Naive thymus-derived CD4-positive, alpha-beta T cell (primary cell): Measurements from ENCODE around the gene BEAN1. TPM values are rescaled to one million over a fixed set of nuclear protein-coding genes. Genes with fewer than 3 reads are reported as not detected.
A peak's percentile ranks its signal among the peaks of the same experiment; 100 is the strongest.

Experiments used
- ATAC-seq: fragments of 150-1000 bp; cut with Tn5 transposase; 2 replicates; pipeline ENCODE4 v1.10.0; 2021; ENCODE audit warnings: mild to moderate bottlenecking, moderate library complexity
- CTCF ChIA-PET: fragments of 350-600 bp; sonication (Branson Sonifier 250); formaldehyde crosslinking; loops from one replicate; lab custom pipeline; 2021; ENCODE audit warnings: antibody characterized with exemption; lab: Charles Lee
- POLR2A ChIA-PET: fragments of 350-600 bp; sonication (Branson Sonifier 250); formaldehyde crosslinking; loops from one replicate; lab custom pipeline; 2021; ENCODE audit warnings: antibody characterized with exemption, inconsistent platforms; lab: Charles Lee
- DNase-seq, 9 donors: peaks; one replicate each; pipeline versions ENCODE4 v3.0.0 to v3.0.0-alpha.2; 2020 to 2022; ENCODE audit warnings: mixed read lengths in 1 of 9
- H3K27ac ChIP-seq: one replicate; pipeline ENCODE4 v1.7.0; 2013; ENCODE audit warnings: mild to moderate bottlenecking, low read depth, low read length, moderate library complexity
- H3K27me3 ChIP-seq, 2 donors: one replicate each; pipeline ENCODE4 v1.7.0; 2013; ENCODE audit warnings: low read length in 2 of 2, mild to moderate bottlenecking in 2 of 2, moderate library complexity in 2 of 2; ENCODE audit not compliant: control insufficient read depth in 2 of 2, insufficient read depth in 2 of 2
- H3K36me3 ChIP-seq, 3 experiments: 1 replicate in 2 of 3; 2 replicates in 1 of 3; pipeline ENCODE4 v1.7.0; 2013; ENCODE audit warnings: low read length in 3 of 3, mild to moderate bottlenecking in 3 of 3, moderate library complexity in 1 of 3; ENCODE audit not compliant: insufficient read depth in 3 of 3, control insufficient read depth in 2 of 3
- H3K4me1 ChIP-seq, 2 donors: one replicate each; pipeline ENCODE4 v1.7.0; 2013; ENCODE audit warnings: low read length in 2 of 2, mild to moderate bottlenecking in 2 of 2, moderate library complexity in 1 of 2; ENCODE audit not compliant: control insufficient read depth in 2 of 2, insufficient read depth in 2 of 2
- H3K4me3 ChIP-seq: 2 replicates; pipeline ENCODE4 v1.7.0; 2013; ENCODE audit warnings: mild to moderate bottlenecking, low read length
- H3K9me3 ChIP-seq, 3 experiments: 1 replicate in 2 of 3; 2 replicates in 1 of 3; pipeline ENCODE4 v1.7.0; 2013; ENCODE audit warnings: low read length in 3 of 3; ENCODE audit not compliant: control insufficient read depth in 2 of 3
- H3K27ac Mint-ChIP-seq, 9 donors: one replicate each; pipeline ENCODE4 v1.8.0; 2020 to 2022; ENCODE audit warnings: mixed read lengths in 9 of 9, mild to moderate bottlenecking in 8 of 9, moderate library complexity in 5 of 9, inconsistent platforms in 2 of 9
- H3K27me3 Mint-ChIP-seq, 5 donors: one replicate each; pipeline ENCODE4 v1.8.0; 2021 to 2022; ENCODE audit warnings: mixed read lengths in 5 of 5, mild to moderate bottlenecking in 1 of 5
- H3K36me3 Mint-ChIP-seq, 5 donors: one replicate each; pipeline ENCODE4 v1.8.0; 2020 to 2022; ENCODE audit warnings: mixed read lengths in 5 of 5, mild to moderate bottlenecking in 3 of 5, inconsistent platforms in 1 of 5
- H3K4me1 Mint-ChIP-seq, 7 donors: one replicate each; pipeline ENCODE4 v1.8.0; 2020 to 2022; ENCODE audit warnings: mixed read lengths in 7 of 7, mild to moderate bottlenecking in 3 of 7, inconsistent platforms in 1 of 7
- H3K4me3 Mint-ChIP-seq, 10 donors: one replicate each; pipeline ENCODE4 v1.8.0; 2020 to 2022; ENCODE audit warnings: mild to moderate bottlenecking in 10 of 10, mixed read lengths in 10 of 10, moderate library complexity in 6 of 10, inconsistent platforms in 2 of 10
- H3K9me3 Mint-ChIP-seq, 11 donors: one replicate each; pipeline ENCODE4 v1.8.0; 2020 to 2022; ENCODE audit warnings: mixed read lengths in 11 of 11, mild to moderate bottlenecking in 4 of 11, inconsistent platforms in 1 of 11, moderate library complexity in 1 of 11
- intact Hi-C, 2 donors: fragments of 100-400 bp; cut with micrococcal nuclease; formaldehyde crosslinking; loops; one replicate each; pipeline ENCODE4 v1.15.1; 2023
- polyA plus RNA-seq, 2 donors: library from polyadenylated mRNA; unstranded; fragments of 300-500 nt; fragmentation: Illumina TruSeq; gene quantifications; one replicate each; pipeline ENCODE4 v1.2.3, GENCODE V29; 2021
- total RNA-seq, 6 experiments: library from RNA in 5 of 6; stranded (reverse) in 5 of 6; gene quantifications; 1 replicate in 5 of 6; 2 replicates in 1 of 6; pipeline ENCODE4 v1.2.3 and lab custom pipeline; 2021 to 2026

The BEAN1 gene
- total and polyA plus RNA-seq, 7 experiments from 2014 or later, result not detected

DNA sequence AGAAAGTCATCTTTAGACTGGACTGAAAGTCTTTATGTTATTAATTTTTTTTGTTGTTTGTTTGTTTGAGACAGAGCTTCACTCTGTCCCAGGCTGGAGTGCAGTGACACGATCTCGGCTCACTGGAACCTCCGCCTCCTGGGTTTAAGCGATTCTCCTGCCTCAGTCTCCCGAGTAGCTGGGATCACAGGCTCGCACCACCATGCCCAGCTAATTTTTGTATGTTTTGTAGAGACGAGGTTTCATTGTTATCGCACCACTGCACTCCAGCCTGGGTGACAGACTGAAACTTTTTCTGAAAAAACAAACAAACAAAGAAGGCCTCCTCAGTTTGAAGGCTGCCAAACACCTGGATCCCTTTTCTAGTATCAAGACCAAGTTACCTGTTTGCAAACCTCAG is 4.7 kb downstream of the BEAN1 start:
- H3K27ac ChIP-seq, result no peak overlapping the region
- H3K27me3 Mint-ChIP-seq, result peaks cover 40 to 59% (median 43%) of the 10 kb centered on the region in 5 donors

DNA sequence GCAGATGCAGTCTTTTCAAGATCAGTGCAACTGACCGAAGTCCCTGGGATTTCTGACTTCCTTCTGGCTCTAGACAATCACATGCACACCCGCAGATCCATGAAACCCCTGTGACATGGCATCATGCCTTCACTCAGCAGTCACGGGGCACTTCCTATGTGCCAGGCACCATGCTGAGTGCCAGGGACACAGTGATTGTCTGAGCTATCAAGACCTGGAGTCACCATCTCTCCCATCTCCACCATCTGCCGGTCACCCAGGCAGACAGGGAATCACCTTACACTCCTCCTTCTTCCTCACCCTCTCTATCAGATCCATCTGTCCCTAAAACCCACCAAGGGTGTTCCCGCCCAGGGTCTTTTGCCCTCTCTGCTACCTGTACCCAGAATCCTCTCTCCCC is 5.3 kb downstream of the BEAN1 start:
- Mint-ChIP-seq H3K27ac (peak overlapping the region in 1 of 9 donors; percentile 26), H3K27me3 (peaks cover 40 to 62% (median 43%) of the 10 kb centered on the region in 5 donors), H3K36me3 (no peaks in the 10 kb centered on the region), H3K4me1 (peaks cover 0 to 9% (median 0%) of the 10 kb centered on the region in 7 donors), H3K4me3 (no peak overlapping the region), H3K9me3 (peaks cover 0 to 5% (median 0%) of the 10 kb centered on the region in 11 donors)
- DNase-seq (no peak), ATAC-seq (no peak)
- H3K27me3 ChIP-seq, result peaks cover 4 to 5% of the 10 kb centered on the region in 2 donors
- no peaks in the 10 kb centered on the region for H3K36me3 ChIP-seq
- H3K9me3 ChIP-seq, result no peaks in the 10 kb centered on the region
- peaks cover 0 to 7% of the 10 kb centered on the region in 2 donors for H3K4me1 ChIP-seq
- no peak overlapping the region for H3K4me3 ChIP-seq
- H3K27ac ChIP-seq, result no peak overlapping the region
- POLR2A ChIA-PET, result no interaction called here
- intact Hi-C loops, result no loop called here
- CTCF ChIA-PET, result interaction anchor here (0.7 kb wide), 1 partner anchor 76 kb away, joined by 3 read pairs; no protein-coding TSS in a partner anchor

More for the DNA sequence above, 4.7 kb downstream of the BEAN1 start:
- no peak overlapping the region for H3K4me3 ChIP-seq
- POLR2A ChIA-PET, result no interaction called here
- Mint-ChIP-seq H3K27ac (no peak overlapping the region), H3K4me1 (peaks cover 0 to 9% (median under 1%) of the 10 kb centered on the region in 7 donors), H3K4me3 (no peak overlapping the region), H3K9me3 (peaks cover 0 to 5% (median 0%) of the 10 kb centered on the region in 11 donors), H3K36me3 (no peaks in the 10 kb centered on the region)
- DNase-seq (no peak), ATAC-seq (no peak)
- no peaks in the 10 kb centered on the region for H3K36me3 ChIP-seq
- peaks cover 4 to 5% of the 10 kb centered on the region in 2 donors for H3K27me3 ChIP-seq
- intact Hi-C loops, result no loop called here
- no peaks in the 10 kb centered on the region for H3K9me3 ChIP-seq
- peaks cover 0 to 7% of the 10 kb centered on the region in 2 donors for H3K4me1 ChIP-seq
- CTCF ChIA-PET, result no interaction called here

DNA sequence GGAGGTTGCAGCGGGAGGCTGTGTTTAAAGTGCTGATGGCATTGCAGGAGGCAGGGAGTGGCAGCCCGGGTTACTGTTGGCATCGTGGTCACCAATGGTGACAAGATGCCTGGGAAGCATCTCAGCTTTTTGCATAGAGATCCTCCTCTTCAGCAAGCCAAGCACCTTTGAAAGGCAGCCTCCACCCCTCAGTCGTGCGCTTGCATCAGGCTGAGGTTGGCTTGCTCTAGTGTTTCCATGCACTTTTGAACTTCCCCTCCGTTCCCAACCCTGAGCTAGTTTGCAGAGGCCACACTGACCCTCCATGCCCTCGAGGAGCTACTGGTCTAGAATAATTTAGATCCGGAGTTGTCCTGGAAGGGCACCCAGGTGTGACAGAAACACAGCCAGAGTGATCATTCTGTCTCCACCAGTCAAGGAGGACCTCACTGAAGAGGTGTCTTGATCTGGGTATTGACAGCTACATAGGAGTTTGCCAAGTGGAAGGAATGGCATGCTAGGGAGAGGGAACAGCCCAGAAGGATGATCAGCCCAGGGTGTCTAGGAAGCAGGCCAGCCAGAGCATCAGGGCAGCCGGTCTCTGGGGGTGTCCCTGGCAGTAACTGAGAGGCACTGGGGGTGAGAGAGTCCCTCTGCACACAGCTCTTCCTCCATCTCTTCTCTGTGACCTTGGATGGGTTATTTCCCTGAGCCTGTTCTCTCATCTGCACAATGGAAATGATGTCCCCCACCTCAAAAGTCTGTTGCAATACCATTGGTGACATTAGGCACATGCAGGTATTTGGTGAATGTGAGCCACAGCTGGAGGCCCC is 7.7 kb downstream of the BEAN1 start:
- Mint-ChIP-seq H3K4me3 (no peak overlapping the region), H3K4me1 (no peaks in the 10 kb centered on the region), H3K9me3 (peaks cover 0 to 5% (median 0%) of the 10 kb centered on the region in 11 donors), H3K27ac (no peak overlapping the region), H3K27me3 (peaks cover 27 to 54% (median 31%) of the 10 kb centered on the region in 5 donors), H3K36me3 (no peaks in the 10 kb centered on the region)
- Histone ChIP-seq H3K4me1 (no peaks in the 10 kb centered on the region), H3K9me3 (no peaks in the 10 kb centered on the region), H3K4me3 (no peak overlapping the region), H3K36me3 (no peaks in the 10 kb centered on the region), H3K27me3 (no peaks in the 10 kb centered on the region), H3K27ac (no peak overlapping the region)
- DNase-seq (no peak), ATAC-seq (no peak)
- CTCF ChIA-PET, result no interaction called here
- intact Hi-C loops, result no loop called here
- POLR2A ChIA-PET, result no interaction called here

DNA sequence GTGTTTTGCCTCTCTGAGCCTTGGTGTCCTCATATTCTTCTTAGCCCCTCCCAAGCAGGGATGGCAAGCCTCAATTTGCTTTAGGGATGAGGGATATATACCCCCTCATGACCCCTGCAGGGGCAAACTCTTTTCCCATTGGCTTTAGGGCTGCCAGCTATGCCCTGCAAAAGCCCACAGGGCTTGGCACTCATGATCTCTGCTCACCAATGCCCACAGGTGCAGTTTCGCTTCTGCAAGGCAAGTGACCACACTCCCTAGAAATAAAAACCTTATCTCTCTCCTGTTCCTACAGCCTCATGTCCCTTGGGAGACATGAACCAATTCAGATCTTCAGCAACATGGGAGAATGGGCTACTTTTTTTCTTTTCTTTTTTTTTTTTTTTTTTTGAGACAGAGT is 8.8 kb downstream of the BEAN1 start:
- H3K4me1 ChIP-seq, result no peaks in the 10 kb centered on the region
- Mint-ChIP-seq H3K4me3 (no peak overlapping the region), H3K27me3 (peaks cover 21 to 54% (median 32%) of the 10 kb centered on the region in 5 donors), H3K4me1 (no peaks in the 10 kb centered on the region), H3K36me3 (no peaks in the 10 kb centered on the region), H3K27ac (no peak overlapping the region), H3K9me3 (no peaks in the 10 kb centered on the region)
- POLR2A ChIA-PET, result no interaction called here
- H3K27me3 ChIP-seq, result no peaks in the 10 kb centered on the region
- H3K4me3 ChIP-seq, result no peak overlapping the region
- no peaks in the 10 kb centered on the region for H3K9me3 ChIP-seq
- CTCF ChIA-PET, result no interaction called here
- ATAC-seq (no peak), DNase-seq (no peak)
- H3K27ac ChIP-seq, result no peak overlapping the region
- intact Hi-C loops, result no loop called here
- H3K36me3 ChIP-seq, result no peaks in the 10 kb centered on the region

DNA sequence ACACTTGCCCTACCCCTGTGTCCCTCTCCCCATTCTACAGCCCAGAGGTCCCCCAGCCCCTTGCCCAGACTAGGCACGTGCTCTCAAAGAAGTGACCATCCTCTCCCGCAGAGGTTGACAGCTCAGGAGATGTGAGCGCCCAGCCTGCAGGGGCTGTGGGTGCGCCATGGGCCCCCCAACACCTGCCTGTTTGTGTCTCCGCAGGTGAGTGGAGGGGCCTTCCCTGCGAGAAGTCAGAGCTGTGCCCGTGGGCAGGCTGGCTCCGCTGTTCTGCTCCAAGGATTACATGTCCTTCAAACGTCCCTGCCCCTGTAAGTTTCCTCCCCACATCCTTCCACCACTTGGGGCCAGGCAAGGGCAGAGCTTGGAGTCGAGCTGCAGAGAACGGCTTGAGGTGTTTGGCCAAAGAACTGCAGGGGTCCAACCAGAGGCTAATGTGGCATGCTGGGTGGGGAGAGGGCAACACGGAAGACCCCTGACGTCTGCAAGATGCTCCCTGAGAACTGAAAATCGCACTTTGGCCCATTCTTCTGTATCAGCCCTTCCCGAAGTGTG is 10.4 kb downstream of the BEAN1 start:
- Histone ChIP-seq H3K27me3 (no peaks in the 10 kb centered on the region), H3K4me3 (no peak overlapping the region), H3K36me3 (no peaks in the 10 kb centered on the region), H3K9me3 (no peaks in the 10 kb centered on the region), H3K4me1 (no peaks in the 10 kb centered on the region), H3K27ac (no peak overlapping the region)
- Mint-ChIP-seq H3K4me1 (no peaks in the 10 kb centered on the region), H3K27ac (no peak overlapping the region), H3K36me3 (no peaks in the 10 kb centered on the region), H3K9me3 (no peaks in the 10 kb centered on the region), H3K4me3 (no peak overlapping the region), H3K27me3 (peaks cover 14 to 39% (median 18%) of the 10 kb centered on the region in 5 donors)
- DNase-seq (no peak), ATAC-seq (no peak)
- ChIA-PET POLR2A (no interaction called here), CTCF (no interaction called here)
- intact Hi-C loops, result no loop called here

DNA sequence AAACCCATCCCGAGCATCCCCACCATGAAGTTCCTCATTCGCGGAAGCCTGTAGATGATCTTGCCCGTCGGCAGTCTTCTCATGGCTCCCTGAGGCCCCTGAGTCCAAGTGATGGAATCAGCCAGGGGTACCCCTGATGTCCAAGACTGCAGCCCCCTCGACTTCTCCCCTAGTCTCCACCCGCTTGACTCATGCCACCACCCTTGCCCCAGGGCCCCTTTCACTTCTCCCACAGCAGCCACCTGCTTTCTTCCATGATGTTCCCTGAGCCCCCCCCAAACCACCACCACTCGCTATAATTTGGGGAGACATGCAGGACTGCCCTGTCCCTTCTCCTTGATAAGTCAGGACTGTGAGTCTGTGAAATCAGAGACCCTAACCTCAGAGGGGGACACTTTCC is 11.4 kb downstream of the BEAN1 start:
- H3K4me1 ChIP-seq, result no peaks in the 10 kb centered on the region
- Mint-ChIP-seq H3K36me3 (no peaks in the 10 kb centered on the region), H3K9me3 (no peaks in the 10 kb centered on the region), H3K4me1 (no peaks in the 10 kb centered on the region), H3K4me3 (no peak overlapping the region), H3K27me3 (peaks cover 9 to 30% (median 15%) of the 10 kb centered on the region in 5 donors), H3K27ac (no peak overlapping the region)
- no peak overlapping the region for H3K4me3 ChIP-seq
- H3K9me3 ChIP-seq, result no peaks in the 10 kb centered on the region
- POLR2A ChIA-PET, result no interaction called here
- no peaks in the 10 kb centered on the region for H3K36me3 ChIP-seq
- no peaks in the 10 kb centered on the region for H3K27me3 ChIP-seq
- no peak for DNase-seq
- H3K27ac ChIP-seq, result no peak overlapping the region
- intact Hi-C loops, result no loop called here
- CTCF ChIA-PET, result no interaction called here
- ATAC-seq, result no peak
